NCI-H345 (cell line): ENCODE data around the gene GNG2.

Experiments
- DNase-seq: peaks from one replicate; lab custom pipeline; 2025; lab: John Stamatoyannopoulos, UW

The GNG2 gene

DNA sequence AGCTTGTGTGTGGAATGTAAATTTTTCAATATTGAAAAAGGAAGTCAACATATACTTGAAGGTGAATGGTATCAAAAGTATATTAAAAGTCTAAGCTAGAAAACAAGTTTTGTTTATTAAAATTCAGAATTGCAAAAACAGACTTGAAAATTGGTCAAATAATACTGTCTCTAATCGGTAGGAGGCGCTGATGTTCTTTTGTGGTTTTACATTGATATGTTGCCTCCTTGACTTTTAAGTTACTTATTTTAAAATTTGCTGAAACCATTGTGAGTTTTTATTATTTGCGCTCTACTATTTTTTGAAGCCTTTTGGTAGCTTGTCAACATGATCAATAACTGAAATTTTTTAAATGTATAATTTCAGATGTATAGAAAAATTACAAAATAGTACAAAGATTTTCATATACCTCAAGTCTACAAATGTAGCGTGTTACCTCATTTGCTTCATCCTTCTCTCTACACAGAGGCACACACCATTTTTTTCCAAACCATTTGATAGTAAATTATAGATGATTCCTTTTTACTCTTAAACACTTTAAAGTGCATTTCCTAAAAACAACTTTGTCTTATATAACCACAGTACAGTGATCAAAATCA, 135.8 kb downstream of the GNG2 start:
- no peak for DNase-seq

DNA sequence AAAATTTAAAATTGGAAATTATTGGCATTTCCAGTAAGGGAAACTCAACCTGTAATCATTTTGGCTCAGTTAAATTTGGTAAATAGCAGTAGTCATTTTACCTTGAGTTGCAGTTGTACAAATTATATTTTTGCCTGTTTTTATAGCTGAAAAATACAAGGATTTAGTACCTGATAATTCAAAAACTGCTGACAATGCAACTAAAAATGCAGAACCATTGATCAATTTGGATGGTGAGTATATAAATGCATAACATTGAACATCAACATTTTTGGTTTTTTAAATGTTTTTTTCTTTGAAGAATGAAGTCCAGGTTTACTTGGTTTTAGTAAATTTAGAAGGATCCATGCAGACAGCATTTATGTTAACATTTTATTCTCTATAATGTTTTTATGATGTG, 137.9 kb downstream of the GNG2 start:
- no peak for DNase-seq

DNA sequence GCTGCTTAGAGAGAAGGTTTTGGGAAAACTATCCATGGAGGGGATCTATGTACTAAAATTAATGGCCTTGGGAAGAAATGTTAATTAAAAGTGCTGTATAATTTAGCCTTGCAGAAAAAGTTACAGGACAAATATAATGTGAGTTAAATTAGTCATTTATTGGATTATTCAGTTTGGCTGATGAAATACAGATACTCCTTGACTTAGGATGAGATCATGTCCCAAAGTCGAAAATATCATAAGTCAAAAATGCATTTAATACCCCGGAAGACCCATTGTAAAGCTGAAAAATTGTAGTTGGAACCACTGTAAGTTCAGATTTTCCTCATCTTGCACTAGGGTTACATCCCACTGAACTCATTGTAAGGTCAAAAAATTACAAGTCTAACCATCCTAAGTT, 138.7 kb downstream of the GNG2 start:
- DNase-seq: no peak

DNA sequence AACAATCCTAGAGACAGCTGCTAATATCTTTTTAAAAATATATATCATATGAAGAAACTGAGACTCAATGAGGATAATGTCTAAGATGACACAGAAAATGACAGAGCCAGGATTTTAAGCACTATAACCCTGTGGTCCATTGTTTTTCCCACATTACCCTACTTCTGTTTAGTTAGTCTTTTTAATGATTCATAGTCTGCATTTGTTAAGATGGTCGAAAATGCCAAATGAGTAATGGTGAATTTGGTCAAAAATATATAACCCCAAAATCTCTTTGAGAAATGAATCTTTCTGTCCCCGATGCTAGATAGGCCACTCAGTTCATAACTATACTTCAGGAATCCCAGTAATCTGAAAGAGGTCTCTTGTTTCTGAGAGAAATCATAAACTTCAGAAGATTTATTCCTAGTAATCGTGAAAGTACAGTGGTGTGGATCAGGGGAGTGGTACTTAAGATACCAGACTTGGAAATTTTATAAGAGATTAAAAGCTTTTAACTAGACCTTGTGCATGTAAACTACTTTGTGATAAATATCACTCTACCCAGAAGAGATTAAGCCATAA, 139.7 kb downstream of the GNG2 start:
- DNase-seq: no peak

DNA sequence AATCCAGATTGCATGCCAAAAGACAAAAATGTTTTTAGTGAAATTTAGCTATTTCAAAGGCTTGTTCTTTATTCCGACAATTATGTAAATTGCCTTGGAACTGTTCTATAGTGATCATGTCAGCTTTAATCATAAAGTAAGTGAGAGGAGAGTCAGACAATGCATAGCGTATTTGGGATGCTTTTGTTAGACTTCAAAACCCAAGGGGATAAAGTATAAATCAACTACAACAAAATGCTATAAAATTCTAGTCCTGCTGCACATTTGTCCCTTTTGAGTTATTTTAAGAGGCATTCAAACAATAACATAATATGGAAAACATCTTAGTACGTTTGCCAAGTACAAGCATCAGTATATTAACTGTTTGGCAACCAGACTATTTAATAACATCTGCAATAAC, 140.3 kb downstream of the GNG2 start:
- DNase-seq: no peak

DNA sequence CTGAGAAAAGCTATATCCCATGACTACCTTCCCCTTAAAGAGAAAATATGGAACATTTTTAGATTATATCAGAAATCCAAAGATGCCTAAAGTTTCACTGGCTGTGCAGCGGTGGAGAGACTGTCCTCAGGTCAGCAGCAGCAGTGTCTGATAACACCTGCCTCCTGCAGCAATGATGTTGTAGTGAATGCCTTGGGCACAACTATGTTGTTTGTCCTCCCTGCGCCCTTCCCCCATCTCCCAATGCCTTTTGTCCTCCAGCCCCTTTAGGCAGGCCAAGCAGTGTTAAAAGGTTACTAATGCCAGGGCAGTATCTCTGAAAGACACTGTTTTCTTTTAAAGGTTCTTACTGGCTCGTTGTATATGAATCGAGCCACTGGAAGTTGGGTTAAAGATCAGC, 142.1 kb downstream of the GNG2 start:
- no peak for DNase-seq

DNA sequence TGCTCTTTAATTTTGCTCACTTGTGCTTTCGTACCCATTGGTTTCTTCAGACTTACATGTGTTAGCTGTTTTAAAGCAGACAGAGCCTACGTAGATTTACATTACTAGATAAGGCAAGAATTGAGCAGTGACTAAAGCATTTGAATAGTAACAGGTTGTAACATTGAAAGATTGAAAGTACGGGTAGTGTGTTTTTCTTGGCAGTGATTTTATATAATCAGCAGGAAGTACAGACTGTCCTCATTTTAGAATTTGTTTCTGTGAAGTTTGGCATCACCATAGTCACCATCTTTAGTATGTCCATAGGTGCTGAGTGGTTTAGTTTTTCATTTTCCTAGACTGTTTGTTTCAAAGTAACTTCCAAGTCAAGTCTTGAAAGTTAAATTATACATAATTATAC, 142.9 kb downstream of the GNG2 start:
- DNase-seq: no peak

DNA sequence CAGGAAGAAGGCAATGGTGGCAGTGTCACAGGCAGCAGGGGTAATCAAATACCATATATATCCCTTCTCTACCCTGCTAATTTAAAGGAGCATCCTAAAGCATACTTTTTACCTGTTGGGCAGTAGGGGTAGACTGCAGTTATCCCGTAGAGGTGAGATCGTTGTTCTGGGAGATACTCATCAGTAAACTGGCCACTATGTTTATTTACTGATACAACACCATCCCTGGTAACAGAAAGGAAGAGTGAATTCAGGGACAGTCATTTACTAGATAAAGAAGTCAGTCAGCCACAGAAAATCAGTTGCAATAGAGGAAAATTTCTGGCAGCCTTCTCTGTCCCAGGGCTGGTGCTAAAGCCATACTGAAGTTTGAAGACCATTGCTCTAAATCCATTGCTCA, 145.2 kb downstream of the GNG2 start:
- DNase-seq: no peak

DNA sequence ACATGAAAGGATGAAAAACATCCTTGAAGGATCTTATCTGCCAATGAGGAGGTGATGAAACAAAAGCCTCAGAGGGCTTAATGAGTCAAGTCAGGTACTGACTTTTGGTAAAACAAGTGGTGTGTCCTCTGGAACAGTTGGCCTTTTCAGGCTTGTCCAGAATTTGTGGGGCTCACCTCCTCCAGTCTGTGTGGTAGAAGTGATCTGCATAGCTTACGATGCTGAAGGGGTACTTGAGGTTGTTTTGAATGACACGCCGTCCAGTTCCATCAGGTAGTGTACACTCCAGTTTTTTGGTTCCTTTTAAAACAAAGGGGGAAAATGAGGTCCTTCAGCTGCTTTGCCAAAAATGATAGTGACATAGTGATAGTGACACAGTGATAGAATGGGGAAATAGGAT, 145.9 kb downstream of the GNG2 start:
- DNase-seq: no peak

DNA sequence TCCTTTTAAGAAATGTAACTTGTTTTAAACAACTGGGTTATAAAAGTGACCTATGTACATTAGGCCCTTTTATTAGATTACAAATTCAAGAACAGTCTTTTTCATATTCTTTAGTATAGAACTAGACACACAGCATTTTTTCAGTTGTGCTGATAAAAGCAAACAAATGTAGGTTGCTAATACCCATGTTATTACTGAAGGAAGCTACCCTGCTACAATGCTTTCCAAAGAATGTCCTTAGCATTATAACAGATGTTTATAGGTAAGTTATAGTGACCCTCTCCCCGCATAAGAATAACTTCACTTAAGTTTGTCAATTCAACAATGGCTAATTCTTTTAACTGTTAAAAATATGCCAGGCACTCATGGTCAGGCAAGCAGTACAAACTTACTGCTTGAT, 146.8 kb downstream of the GNG2 start:
- DNase-seq: no peak

DNA sequence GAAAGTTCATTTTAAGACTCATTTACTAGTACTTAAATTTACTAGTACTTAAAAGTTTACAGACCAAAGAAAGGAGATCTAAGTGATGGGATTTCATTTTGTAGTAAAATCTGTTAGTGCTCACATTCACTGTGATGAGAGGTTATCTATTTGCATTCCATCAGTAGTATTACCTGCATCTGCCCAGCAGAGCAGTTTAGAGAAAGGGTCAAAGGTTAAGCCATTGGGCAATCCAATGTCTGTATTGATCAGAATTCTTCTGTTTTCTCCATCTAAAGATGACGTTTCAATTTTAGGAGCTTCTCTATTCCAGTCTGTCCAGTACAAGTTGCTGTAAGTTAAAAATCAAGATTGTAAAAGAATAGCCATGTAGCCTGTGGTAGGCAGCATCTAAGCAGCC, 147.2 kb downstream of the GNG2 start:
- no peak for DNase-seq

DNA sequence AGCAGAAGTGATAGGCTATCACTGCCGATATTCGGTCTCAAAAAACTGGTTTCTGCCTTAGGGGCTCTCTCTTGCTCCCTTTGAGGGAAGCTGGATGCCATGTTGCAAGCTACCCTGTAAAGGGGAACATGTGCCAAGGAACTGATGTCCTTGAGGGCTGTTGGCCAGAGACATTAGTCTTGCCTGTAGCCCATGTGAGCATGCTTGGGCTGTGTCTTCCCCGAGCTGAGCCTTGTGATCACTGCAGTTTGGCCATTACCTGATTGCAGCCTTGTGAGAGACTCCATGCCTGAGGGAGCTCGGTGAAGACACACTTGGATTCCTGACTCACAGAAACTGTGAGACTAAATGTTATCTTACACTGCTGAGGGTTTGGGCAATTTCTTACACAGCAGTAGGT, 147.7 kb downstream of the GNG2 start:
- DNase-seq: no peak

DNA sequence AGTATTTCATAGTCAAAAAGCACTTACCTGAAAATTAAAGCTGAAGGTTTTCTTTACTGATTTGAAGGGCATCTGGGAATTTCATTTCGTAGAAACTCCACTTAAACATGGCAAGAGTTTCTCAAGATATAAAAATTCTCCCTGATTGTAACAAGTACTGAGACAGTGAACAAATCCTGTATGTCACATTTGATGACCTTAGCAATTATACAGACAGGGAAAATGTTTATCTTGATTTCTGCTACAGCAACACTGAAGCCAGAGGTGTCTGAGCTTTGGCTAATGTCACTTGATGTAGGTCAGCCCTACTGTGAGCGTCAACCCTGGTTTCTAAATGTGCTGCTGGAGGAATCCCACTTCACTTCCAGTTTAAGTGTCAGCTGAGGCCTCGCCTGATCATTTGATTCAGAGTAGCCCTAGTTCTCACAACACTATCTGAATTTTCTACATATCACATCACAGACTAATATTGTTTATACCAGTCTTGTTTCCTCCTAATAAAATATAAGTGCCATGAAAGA, 149.8 kb downstream of the GNG2 start:
- DNase-seq: no peak

DNA sequence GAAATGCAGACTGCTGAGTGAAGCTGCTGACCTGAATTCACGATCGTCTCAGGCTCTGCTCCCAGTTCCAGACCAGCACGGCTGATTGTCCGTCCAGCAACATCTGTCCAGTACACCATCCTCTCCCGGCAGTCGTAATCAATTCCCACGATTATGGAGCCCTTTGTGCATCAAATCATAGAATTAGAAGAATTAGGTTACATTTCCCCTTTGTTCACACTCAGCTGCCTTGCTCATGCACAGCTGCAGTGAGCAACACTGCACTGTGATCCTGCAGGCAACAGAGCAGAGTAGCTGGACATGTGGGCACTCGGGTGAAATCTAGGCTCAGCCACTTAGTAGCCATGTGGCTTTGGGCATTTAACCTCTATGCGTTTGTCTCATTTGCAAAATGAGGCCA, 151.1 kb downstream of the GNG2 start:
- DNase-seq: no peak

DNA sequence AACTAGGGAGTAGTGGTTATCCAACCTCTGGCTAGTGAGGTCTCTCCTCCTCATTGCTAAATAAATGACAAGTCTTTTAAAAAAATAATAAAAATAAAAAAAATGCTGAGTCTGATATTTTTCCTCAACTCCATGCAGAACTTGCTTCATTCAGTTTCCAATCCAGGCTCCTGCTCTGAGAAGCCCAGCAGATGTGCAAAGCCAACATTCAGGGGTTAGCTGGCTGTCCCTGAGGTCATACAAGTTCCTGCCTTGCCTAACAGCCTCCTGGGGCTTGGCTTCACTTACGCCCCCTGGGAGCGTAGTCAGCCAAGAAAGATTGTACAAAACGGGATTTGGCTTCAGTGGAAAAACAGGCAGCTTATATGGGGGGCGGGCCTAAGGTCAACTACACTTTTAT, 152.2 kb downstream of the GNG2 start:
- no peak for DNase-seq

DNA sequence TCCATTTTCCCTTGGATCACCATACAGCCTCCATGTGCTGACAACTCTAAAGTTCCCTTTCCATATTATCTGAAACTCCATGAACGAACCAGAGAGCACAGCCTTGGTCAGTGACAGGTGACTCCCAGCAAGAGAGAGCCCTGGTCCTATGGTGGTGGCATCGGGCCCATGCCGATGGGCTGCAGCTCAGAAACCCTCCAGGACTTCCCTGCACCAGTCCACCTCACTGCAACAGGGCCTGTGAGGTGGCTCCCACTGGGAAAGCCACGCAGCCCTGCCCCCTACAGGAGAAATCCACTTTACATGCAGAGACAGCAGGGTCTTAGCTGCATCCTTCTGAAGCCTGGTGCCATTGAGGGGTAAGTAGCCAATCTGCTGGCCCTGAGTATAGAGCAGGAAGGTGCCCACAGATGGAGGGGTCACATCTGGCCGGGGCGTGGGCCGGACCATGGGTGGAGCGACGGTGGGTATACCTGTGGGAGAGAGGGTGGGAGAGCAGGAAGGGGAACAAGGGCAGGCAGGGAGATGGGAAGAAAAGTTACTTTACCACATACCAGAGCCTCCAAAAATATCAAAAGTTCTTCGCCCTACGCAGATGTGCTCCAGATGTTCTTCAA, 153.7 kb downstream of the GNG2 start:
- no peak for DNase-seq

DNA sequence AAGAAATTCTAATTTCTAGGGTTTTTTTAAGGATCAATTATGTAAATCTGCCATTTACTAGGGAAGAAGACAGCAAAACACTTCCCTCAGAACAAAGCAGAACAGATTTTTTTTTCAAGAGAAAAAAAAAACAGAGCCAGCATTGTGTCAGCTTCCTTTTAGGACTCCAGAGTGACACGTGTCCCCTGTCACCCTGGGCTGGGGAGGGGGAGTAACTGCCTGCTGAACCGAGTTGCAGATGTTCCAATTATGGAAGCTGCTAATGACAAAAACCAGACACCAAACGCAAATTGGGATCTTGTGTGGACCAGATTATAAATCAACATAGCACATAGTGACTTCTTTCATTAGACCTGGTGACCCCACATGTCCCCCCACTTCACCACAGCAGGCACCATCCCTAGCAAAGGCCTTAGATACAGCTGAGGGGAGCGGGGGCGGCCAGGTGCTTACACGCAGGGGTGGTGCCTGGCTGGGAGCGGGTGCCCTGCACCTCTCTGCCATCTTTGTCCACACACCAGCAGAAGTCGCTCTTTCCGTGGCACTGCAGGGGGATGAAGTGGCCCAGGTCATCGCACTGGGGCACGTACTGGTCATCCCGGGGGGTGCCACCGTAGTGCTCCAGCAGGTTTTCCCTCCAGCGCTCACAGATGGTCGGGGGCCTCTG, 154.3 kb downstream of the GNG2 start:
- DNase-seq: no peak

DNA sequence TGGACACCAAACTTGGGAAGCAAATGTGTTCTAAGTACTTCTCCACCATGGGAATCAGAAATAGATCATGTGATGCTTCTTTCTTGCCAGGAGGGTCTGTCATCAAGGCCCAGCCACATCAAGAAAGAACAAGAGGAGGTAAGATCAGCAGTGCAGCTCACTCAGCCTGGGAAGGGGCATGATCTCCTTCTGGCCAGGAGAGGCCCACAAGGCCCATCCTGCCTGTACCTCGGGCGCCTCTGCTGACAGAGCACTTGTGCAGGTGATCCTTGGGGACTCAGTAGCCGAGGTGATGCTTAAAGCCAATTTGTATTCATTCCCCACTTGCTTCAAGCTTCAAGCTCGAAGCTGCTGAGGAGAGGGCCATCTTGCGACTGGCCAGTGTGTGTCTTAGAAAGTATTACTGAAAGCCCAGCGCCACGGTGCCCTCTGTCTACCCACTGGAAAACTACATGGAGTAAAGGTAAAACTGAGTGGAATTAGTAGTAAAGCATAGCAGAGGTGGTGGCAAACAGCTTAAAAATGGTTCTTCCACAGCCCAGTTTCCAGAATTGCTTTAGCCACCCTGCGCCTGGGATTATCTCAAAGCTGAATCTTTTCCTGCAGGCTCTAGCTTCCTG, 155.1 kb downstream of the GNG2 start:
- no peak for DNase-seq

DNA sequence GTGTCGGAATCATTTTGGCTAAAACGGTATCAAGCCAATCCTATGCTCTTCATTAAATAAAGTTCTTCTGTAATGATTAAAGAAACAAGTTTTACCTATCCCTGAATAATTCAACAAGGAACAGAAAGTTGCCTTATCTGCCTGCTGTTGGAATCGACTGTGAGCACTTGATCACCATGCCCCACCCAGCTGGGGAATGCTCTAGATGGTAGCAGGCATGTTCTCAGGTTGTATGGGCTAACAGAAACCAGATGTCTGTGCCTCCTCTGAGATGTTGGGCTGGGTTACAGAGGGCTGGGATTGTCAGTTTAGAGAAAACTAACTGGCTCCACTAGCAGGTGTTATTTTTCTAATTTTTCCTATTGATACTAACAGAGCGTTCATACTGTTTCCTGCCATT, 157.8 kb downstream of the GNG2 start:
- no peak for DNase-seq

DNA sequence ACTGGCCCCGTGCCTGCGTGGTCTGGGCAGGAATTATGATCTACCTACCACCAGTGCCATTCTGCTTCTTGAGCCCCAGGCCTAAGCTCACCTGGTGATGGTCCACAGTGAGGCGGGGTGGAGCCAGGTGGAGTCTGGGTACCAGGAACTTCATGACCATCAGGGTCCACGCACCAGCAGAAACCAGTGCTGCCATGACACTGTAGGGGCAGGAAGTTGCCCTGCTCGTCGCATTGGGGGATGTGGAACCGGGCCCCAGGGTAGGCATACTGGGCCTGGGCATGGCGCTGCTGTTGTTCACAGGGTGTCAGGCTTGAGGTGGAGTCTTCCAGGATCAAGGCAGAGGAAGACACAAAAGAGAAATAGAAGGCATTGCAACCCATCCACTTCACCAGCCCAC, 158.6 kb downstream of the GNG2 start:
- DNase-seq: no peak
